ENCODE measurements around the gene BPIFA1. TPM values are rescaled to one million over a fixed set of nuclear protein-coding genes. Genes with fewer than 3 reads are reported as not detected.

BPIFA1 gene
- total and polyA plus RNA-seq, 2 of the 8 experiments (the other 6 are each of a cell fraction or from before 2014, with no cell fraction given), result not detected

DNA sequence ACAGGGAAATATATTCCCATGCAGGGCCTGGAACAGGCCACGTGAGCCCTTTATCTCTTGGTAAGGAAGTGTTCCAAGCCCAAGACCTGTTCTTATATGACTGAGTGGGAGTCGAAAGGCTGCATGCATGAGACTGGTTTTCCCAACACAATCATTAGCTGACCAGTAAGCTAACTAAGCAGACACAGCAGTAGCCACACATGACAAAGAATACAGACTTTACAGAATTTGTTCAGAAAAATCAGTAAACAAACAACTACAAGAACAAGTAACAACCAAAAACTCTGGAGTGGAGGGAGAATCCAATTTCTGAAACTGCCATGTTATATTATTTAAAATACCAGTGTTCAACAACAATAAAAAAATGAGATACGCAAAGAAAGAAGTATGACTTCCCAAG, 16.7 kb downstream of the BPIFA1 start:
- Histone ChIP-seq H2AFZ (ENCODE audit: low read length) (no peak overlapping the region), H3K23ac (ENCODE audit: insufficient read length) (no peak overlapping the region), H2AK5ac (ENCODE audit: low read depth, low read length) (no peak overlapping the region), H3K14ac (ENCODE audit: insufficient read length) (no peak overlapping the region), H3K27ac (ENCODE audit: low read depth, low read length) (no peak overlapping the region), H3K4me3 (ENCODE audit: extremely low read depth in 1 of 4, insufficient read depth in 2 of 4, low read depth in 3 of 4, low read length in 4 of 4) (no peak overlapping the region), H2BK12ac (ENCODE audit: low read depth, low read length) (no peak overlapping the region), H2BK5ac (ENCODE audit: low read depth, low read length) (no peak overlapping the region), H3K79me1 (ENCODE audit: low read depth, low read length) (no peaks in the 10 kb centered on the region), H3K9ac (replicated peaks in 1 of 4; ENCODE audit: extremely low read depth in 1 of 4, low read depth in 3 of 4, low read length in 3 of 4) (no peak overlapping the region), H3K4ac (replicated peaks; ENCODE audit: insufficient read length, low read depth, low read length) (no peak overlapping the region), H2BK20ac (ENCODE audit: low read length) (no peak overlapping the region), H3K4me2 (ENCODE audit: insufficient read depth in 1 of 2, low read depth in 2 of 2, low read length in 2 of 2) (no peak overlapping the region), H4K8ac (ENCODE audit: extremely low read depth, insufficient read depth, low read length) (no peak overlapping the region), H3K9me3 (ENCODE audit: insufficient read depth in 2 of 2, low read depth in 1 of 2, low read length in 1 of 2) (no peaks in the 10 kb centered on the region), H2BK120ac (replicated peaks; ENCODE audit: low read depth, low read length) (no peak overlapping the region), H2BK15ac (ENCODE audit: low read length) (no peak overlapping the region), H3K36me3 (ENCODE audit: control insufficient read depth in 2 of 4, insufficient read depth in 4 of 4, low read length in 3 of 4) (no peaks in the 10 kb centered on the region), H3K56ac (replicated peaks; ENCODE audit: insufficient read length, low read depth, low read length) (no peak overlapping the region), H4K91ac (replicated peaks; ENCODE audit: insufficient read length, low read length) (no peak overlapping the region), H3K23me2 (ENCODE audit: low read depth, low read length) (no peaks in the 10 kb centered on the region), H4K5ac (ENCODE audit: insufficient read length, low read depth, low read length) (no peak overlapping the region), H3K27me3 (replicated peaks in 1 of 4; ENCODE audit: control insufficient read depth in 3 of 4, extremely low read depth in 1 of 4, insufficient read depth in 3 of 4, low read length in 3 of 4) (no peaks in the 10 kb centered on the region), H4K20me1 (replicated peaks in 1 of 2; ENCODE audit: control insufficient read depth in 1 of 2, insufficient read depth in 2 of 2, low read length in 2 of 2) (no peaks in the 10 kb centered on the region), H3K79me2 (ENCODE audit: control insufficient read depth in 1 of 2, insufficient read depth in 2 of 2, low read length in 2 of 2) (no peaks in the 10 kb centered on the region), H3K18ac (ENCODE audit: extremely low read depth, low read length) (no peak overlapping the region), H3K4me1 (replicated peaks in 1 of 4; ENCODE audit: control insufficient read depth in 3 of 4, insufficient read depth in 4 of 4, low read length in 3 of 4) (no peaks in the 10 kb centered on the region)
- FAIRE-seq (no peak), DNase-seq (ENCODE audit: low read depth in 1 of 2, low spot score in 2 of 2) (no peak)
- 84% methylated on average over 3 of the region's 3 CpGs; no CpG with 5 or more reads in 1 of the 2 experiments for WGBS, 2 experiments (ENCODE audit: extremely low coverage in 1 of 2, insufficient coverage in 1 of 2, insufficient read length in 1 of 2, insufficient replicate concordance in 2 of 2, low coverage in 1 of 2, low lambda C conversion rate in 2 of 2, missing lambda C conversion rate in 1 of 2)
- POLR2A ChIA-PET (ENCODE audit: partially characterized antibody), result no interaction called here
- CTCF ChIA-PET (ENCODE audit: partially characterized antibody), result interaction anchor here (1.3 to 1.5 kb wide), 2 partner anchors 11 to 13 kb away, joined by 3 to 5 read pairs; no protein-coding TSS in a partner anchor
- TF ChIP-seq JUN (IDR thresholded peaks at IDR 0.05; ENCODE audit: low read depth, low read length), result no peak
- TF ChIP-seq SP2 (IDR thresholded peaks at IDR 0.05; ENCODE audit: low read length), result no peak
- TF ChIP-seq CREB1 (IDR thresholded peaks at IDR 0.05), result no peak
- no peak for TF ChIP-seq CHD1 (IDR thresholded peaks at IDR 0.05; ENCODE audit: low read depth, low read length)
- TF ChIP-seq SUZ12 (IDR thresholded peaks at IDR 0.05; ENCODE audit: low read length), result no peak
- TF ChIP-seq RXRA (IDR thresholded peaks at IDR 0.05; ENCODE audit: insufficient read depth, low read depth, low read length), result no peak
- TF ChIP-seq KDM4A (IDR thresholded peaks at IDR 0.05; ENCODE audit: low read depth, low read length, severe bottlenecking), result no peak
- TF ChIP-seq CHD2 (IDR thresholded peaks at IDR 0.05; ENCODE audit: low read length), result no peak
- TF ChIP-seq, protein P1, sequence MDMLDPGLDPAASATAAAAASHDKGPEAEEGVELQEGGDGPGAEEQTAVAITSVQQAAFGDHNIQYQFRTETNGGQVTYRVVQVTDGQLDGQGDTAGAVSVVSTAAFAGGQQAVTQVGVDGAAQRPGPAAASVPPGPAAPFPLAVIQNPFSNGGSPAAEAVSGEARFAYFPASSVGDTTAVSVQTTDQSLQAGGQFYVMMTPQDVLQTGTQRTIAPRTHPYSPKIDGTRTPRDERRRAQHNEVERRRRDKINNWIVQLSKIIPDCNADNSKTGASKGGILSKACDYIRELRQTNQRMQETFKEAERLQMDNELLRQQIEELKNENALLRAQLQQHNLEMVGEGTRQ (IDR thresholded peaks at IDR 0.05; ENCODE audit: low read length), result no peak
- TF ChIP-seq EP300 (IDR thresholded peaks at IDR 0.05; ENCODE audit: borderline replicate concordance in 1 of 2, low read depth in 2 of 2, low read length in 2 of 2), result no peak
- no peak for TF ChIP-seq POLR2AphosphoS5 (IDR thresholded peaks at IDR 0.05; ENCODE audit: low read depth, low read length)
- no peak for TF ChIP-seq KDM1A (IDR thresholded peaks at IDR 0.05; ENCODE audit: borderline replicate concordance, low read length)
- no peak for TF ChIP-seq RFX5 (IDR thresholded peaks at IDR 0.05; ENCODE audit: borderline replicate concordance, low read depth, low read length)
- no peak for TF ChIP-seq CBX5 (IDR thresholded peaks at IDR 0.05; ENCODE audit: low read depth, low read length)
